Endothelial cell (in vitro differentiated cells): ENCODE data around the gene FNBP1. TPM values are rescaled to one million over a fixed set of nuclear protein-coding genes. Genes with fewer than 3 reads are reported as not detected.

Experiments used
- DNase-seq: peaks from one replicate; pipeline ENCODE4 v3.0.0; 2021; ENCODE audit warnings: low spot score
- H3K27ac Mint-ChIP-seq: one replicate; pipeline ENCODE4 v1.8.0; 2021; ENCODE audit warnings: mixed read lengths, inconsistent platforms; ENCODE audit not compliant: unreplicated experiment
- H3K27me3 Mint-ChIP-seq: one replicate; pipeline ENCODE4 v1.8.0; 2021; ENCODE audit warnings: mild to moderate bottlenecking, moderate library complexity, mixed read lengths, inconsistent platforms; ENCODE audit not compliant: unreplicated experiment
- H3K36me3 Mint-ChIP-seq: one replicate; pipeline ENCODE4 v1.8.0; 2021; ENCODE audit warnings: mild to moderate bottlenecking, low read depth, mixed read lengths, inconsistent platforms; ENCODE audit not compliant: unreplicated experiment
- H3K4me1 Mint-ChIP-seq: one replicate; pipeline ENCODE4 v1.8.0; 2021; ENCODE audit warnings: mild to moderate bottlenecking, mixed read lengths, inconsistent platforms; ENCODE audit not compliant: unreplicated experiment
- H3K4me3 Mint-ChIP-seq: one replicate; pipeline ENCODE4 v1.8.0; 2021; ENCODE audit warnings: mild to moderate bottlenecking, mixed read lengths, inconsistent platforms; ENCODE audit not compliant: unreplicated experiment
- H3K9me3 Mint-ChIP-seq: one replicate; pipeline ENCODE4 v1.8.0; 2021; ENCODE audit warnings: mixed read lengths, inconsistent platforms; ENCODE audit not compliant: unreplicated experiment
- CTCF ChIP-seq: fragments of 200-600 bp; sonication (generic); IDR thresholded peaks from one replicate; pipeline ENCODE4 v1.5.0; 2021; ENCODE audit warnings: antibody characterized with exemption; ENCODE audit not compliant: unreplicated experiment
- total RNA-seq: library from RNA; stranded (reverse); fragmentation: NEBNext Ultra II Directional; extraction: Animal tissue kit (Norgen Biotek cat#: 25700); gene quantifications from one replicate; pipeline ENCODE4 v1.2.1, GENCODE V29; 2021; ENCODE audit not compliant: unreplicated experiment

The FNBP1 gene
- total RNA-seq, 1 donor from 2014 or later = 119 TPM

GRCh38 chr9:130041648-130042405 is 1.2 kb downstream of the FNBP1 start:
- Mint-ChIP-seq H3K4me3 (peak overlapping the region; percentile 100), H3K36me3 (peaks cover 5% of the 10 kb centered on the region), H3K4me1 (peaks cover 42% of the 10 kb centered on the region), H3K9me3 (no peaks in the 10 kb centered on the region), H3K27me3 (peaks cover 14% of the 10 kb centered on the region), H3K27ac (peak overlapping the region; percentile 94)
- peak; percentile 44 for DNase-seq
- no peak for TF ChIP-seq CTCF

GRCh38 chr9:130040984-130041647 is 1.9 kb downstream of the FNBP1 start:
- peak overlapping the region; percentile 100 for H3K4me3 Mint-ChIP-seq
- no peak overlapping the region for H3K27ac Mint-ChIP-seq

GRCh38 chr9:130039528-130040147 is 3.4 kb downstream of the FNBP1 start:
- TF ChIP-seq CTCF = no peak
- Mint-ChIP-seq H3K27me3 (peaks cover 11% of the 10 kb centered on the region), H3K27ac (no peak overlapping the region), H3K4me3 (no peak overlapping the region), H3K36me3 (peaks cover 5% of the 10 kb centered on the region), H3K9me3 (no peaks in the 10 kb centered on the region), H3K4me1 (peaks cover 25% of the 10 kb centered on the region)
- no peak for DNase-seq

More at GRCh38 chr9:130040984-130041647, 1.9 kb downstream of the FNBP1 start:
- H3K36me3 Mint-ChIP-seq = peaks cover 5% of the 10 kb centered on the region
- peaks cover 38% of the 10 kb centered on the region for H3K4me1 Mint-ChIP-seq
- DNase-seq = no peak
- peaks cover 14% of the 10 kb centered on the region for H3K27me3 Mint-ChIP-seq
- no peak for TF ChIP-seq CTCF
- no peaks in the 10 kb centered on the region for H3K9me3 Mint-ChIP-seq

- Mint-ChIP-seq H3K27me3 (peaks cover 3% of the 10 kb centered on the region), H3K9me3 (no peaks in the 10 kb centered on the region), H3K4me1 (peaks cover 10% of the 10 kb centered on the region), H3K36me3 (no peaks in the 10 kb centered on the region), H3K27ac (no peak overlapping the region), H3K4me3 (no peak overlapping the region)
- DNase-seq = no peak
- no peak for TF ChIP-seq CTCF
Measured at GRCh38 chr9:130036099-130036498, 6.9 kb downstream of the FNBP1 start.
